ENCODE data around the gene CDC42BPG.

The CDC42BPG gene

DNA sequence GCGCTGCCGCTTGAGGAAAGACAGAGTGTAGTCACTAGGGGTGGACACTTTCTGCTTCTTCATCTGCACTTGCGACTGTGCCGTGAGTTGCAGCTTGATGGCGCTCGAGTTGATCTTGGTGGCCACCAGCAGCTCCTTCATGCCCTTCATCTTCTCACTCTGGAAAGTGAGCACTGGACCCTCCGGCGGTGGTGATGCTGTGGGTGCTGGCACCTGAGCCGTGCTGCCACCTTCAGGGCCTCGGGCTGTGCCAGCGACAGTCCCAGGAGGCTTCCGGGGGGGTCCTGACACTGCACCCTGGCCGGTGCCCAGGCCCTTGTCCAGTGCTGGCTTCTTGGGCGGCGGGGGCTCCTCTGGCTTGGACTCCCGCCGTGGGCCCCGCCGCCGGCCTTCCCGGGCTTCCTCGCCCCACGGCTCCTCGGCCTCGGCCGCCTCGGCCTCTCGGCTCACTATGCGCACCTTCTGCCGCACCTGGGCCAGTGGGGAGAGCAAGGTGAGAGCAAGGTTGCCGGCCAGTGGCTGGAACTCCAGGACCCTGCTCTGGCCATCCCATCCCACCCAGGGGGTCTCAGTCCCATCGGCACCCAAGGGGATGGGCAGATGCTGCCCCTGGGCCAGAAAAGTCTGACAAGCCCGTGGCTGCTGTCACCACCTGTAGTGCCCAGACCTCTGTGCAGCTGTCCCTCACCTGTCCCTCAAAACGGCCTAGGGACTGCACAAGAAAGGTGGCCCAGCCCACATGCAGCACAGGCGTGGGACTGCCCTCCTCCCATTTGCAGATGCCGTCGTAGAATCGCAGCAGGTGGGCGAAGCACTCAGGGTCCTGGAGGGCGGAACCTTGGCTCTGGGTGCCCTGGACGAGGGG, 39.9 kb downstream of the CDC42BPG start:
- Histone ChIP-seq H3K36me3 (ENCODE audit: insufficient read depth) (no peaks in the 10 kb centered on the region), H3K4me2 (peak overlapping the region; percentile 69; the same call in 1 of the 2 replicates), H3K27me3 (ENCODE audit: insufficient read depth, low read depth) (no peaks in the 10 kb centered on the region), H3K9ac (no peak overlapping the region), H3K4me1 (ENCODE audit: low read depth, poor library complexity, severe bottlenecking) (peaks cover 12% of the 10 kb centered on the region), H2AFZ (ENCODE audit: low read depth) (no peak overlapping the region), H3K27ac (no peak overlapping the region), H4K20me1 (ENCODE audit: insufficient read depth) (no peaks in the 10 kb centered on the region), H3K4me3 (IDR thresholded peaks at IDR 0.05; ENCODE audit: insufficient read depth, low read depth, low read length) (no peak overlapping the region), H3K79me2 (ENCODE audit: insufficient read depth, low read depth) (no peaks in the 10 kb centered on the region)
- TF ChIP-seq, protein P1, sequence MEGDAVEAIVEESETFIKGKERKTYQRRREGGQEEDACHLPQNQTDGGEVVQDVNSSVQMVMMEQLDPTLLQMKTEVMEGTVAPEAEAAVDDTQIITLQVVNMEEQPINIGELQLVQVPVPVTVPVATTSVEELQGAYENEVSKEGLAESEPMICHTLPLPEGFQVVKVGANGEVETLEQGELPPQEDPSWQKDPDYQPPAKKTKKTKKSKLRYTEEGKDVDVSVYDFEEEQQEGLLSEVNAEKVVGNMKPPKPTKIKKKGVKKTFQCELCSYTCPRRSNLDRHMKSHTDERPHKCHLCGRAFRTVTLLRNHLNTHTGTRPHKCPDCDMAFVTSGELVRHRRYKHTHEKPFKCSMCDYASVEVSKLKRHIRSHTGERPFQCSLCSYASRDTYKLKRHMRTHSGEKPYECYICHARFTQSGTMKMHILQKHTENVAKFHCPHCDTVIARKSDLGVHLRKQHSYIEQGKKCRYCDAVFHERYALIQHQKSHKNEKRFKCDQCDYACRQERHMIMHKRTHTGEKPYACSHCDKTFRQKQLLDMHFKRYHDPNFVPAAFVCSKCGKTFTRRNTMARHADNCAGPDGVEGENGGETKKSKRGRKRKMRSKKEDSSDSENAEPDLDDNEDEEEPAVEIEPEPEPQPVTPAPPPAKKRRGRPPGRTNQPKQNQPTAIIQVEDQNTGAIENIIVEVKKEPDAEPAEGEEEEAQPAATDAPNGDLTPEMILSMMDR (conservative IDR thresholded peaks at IDR 0.05; ENCODE audit: low read depth, low read length): no peak

DNA sequence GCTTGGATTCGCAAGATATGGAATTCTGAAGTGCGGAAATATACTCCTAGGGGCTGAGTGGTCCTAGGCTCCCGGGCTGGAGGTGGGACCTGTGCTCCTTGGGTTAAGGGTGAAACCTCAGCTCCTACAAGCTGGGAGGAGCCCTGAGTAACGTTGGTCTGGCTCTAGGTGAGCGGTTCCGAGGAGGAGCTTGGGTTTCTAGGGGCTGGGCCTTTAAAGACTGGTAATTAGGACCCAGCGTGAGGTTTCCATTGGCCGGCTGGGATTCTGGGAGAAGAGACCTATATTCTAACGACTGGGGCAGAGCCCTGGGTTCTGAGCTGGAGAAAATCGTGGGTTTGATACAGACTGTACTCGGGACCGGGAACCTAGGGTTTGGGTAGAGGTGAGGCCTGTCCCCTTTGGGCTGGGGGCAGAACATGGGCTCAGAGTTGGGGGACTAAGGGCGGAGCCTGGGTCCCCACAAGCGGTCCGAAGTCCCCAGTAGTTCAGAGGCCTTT, 40.6 kb downstream of the CDC42BPG start:
- H3K79me2 ChIP-seq (ENCODE audit: insufficient read depth, low read depth): no peaks in the 10 kb centered on the region
- H3K36me3 ChIP-seq (ENCODE audit: insufficient read depth): no peaks in the 10 kb centered on the region
- peak overlapping the region; percentile 44; the same call in 1 of the 2 replicates for H2AFZ ChIP-seq (ENCODE audit: low read depth)
- H3K27ac ChIP-seq: no peak overlapping the region
- peaks cover 12% of the 10 kb centered on the region for H3K4me1 ChIP-seq (ENCODE audit: low read depth, poor library complexity, severe bottlenecking)
- H3K4me2 ChIP-seq: peak overlapping the region; percentile 69
- H4K20me1 ChIP-seq (ENCODE audit: insufficient read depth): no peaks in the 10 kb centered on the region
- TF ChIP-seq, protein P1 (conservative IDR thresholded peaks at IDR 0.05; ENCODE audit: low read depth, low read length): no peak
- no peaks in the 10 kb centered on the region for H3K27me3 ChIP-seq (ENCODE audit: insufficient read depth, low read depth)
- no peak overlapping the region; the same call in 1 of the 2 replicates for H3K9ac ChIP-seq
- H3K4me3 ChIP-seq (IDR thresholded peaks at IDR 0.05; ENCODE audit: insufficient read depth, low read depth, low read length): no peak overlapping the region

DNA sequence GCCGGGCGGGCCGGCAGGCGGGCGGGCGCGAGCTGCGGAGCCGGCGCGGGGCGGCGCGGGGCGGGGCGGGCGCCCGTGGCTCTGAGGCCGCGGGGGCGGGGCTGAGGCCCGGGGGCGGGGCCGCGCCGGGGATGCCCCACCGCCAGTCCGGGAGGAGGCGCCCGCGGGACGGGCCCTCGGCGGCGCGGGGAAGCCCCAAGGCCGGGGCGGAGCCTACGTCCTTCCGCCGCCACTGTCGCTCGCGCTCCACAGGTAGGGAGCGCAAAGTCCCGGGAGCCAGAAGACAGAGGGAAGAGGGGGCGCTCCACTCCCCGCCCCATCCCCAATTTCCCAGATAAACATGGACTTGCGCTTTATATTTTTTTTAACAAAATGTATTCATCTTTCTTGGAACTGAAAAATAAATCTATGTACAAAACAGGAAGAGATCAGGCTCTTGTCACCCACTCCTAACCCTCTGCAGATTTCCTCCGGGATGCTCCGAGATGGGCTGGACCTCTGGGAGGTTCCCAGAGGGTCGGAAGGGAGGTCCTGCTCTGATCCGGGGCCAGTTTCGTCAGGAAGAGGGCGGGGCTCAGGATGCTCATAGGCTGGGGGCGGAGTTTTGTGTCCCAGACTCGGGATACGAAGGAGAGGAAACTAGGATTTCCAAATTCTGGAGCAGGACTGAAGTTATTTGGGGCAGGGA, 41.2 kb downstream of the CDC42BPG start, which contains the start of gene MAP4K2:
Gene MAP4K2, minus strand, starts transcription at position 57 of the 688 bp plus-strand sequence. CDS start 65 bp downstream, outside the sequence.
- Histone ChIP-seq H3K4me1 (ENCODE audit: low read depth, poor library complexity, severe bottlenecking) (peaks cover 12% of the 10 kb centered on the region), H3K27me3 (ENCODE audit: insufficient read depth, low read depth) (no peaks in the 10 kb centered on the region), H3K27ac (no peak within 1 kb of the TSS), H3K4me2 (peak within 1 kb of the TSS; percentile 69), H2AFZ (ENCODE audit: low read depth) (peak within 1 kb of the TSS; percentile 44; the same call in 1 of the 2 replicates), H3K36me3 (ENCODE audit: insufficient read depth) (no peaks in the 10 kb centered on the region), H3K79me2 (ENCODE audit: insufficient read depth, low read depth) (no peaks in the 10 kb centered on the region), H3K9ac (no peak within 1 kb of the TSS; the same call in 1 of the 2 replicates), H4K20me1 (ENCODE audit: insufficient read depth) (no peaks in the 10 kb centered on the region), H3K4me3 (IDR thresholded peaks at IDR 0.05; ENCODE audit: insufficient read depth, low read depth, low read length) (no peak within 1 kb of the TSS)
- TF ChIP-seq, protein P1 (conservative IDR thresholded peaks at IDR 0.05; ENCODE audit: low read depth, low read length): no peak

DNA sequence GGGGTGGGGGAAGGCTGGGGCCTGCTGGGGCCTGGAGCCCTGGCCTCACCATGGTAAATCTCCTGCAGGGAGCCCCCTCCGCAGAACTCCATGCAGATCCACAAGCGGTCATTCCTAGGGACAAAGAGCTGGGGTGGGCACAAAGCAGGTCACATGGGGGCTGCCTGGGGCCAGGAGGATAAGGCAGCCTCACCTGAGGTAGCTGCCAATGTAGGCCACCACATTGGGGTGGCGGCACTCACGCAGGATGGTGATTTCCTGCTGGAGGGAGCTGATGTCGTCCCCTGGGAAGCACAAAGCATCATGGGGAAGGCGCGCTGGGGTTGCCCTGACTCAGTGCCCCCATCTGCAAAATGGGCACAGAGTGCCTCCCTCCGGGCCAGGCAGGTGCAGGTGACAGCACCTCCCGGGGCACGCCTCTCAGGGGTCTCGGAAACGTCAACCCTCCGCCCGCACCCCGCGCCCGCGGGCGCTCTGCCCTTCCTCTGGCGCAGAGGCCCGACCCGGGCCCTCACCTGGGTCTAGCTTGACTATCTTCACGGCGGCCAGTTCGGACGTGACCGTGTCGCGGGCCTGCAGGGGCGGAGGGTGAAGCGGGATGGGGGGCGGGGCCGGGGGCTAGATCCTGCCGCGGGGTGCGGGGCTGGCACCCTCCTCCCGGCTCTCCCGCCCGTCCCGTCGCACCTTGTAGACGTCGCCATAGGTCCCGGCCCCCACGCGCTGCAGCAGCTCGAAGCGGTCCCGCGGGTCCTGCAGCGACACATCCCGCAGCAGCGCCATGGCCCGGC, 41.9 kb downstream of the CDC42BPG start:
- Histone ChIP-seq H3K79me2 (ENCODE audit: insufficient read depth, low read depth) (no peaks in the 10 kb centered on the region), H3K36me3 (ENCODE audit: insufficient read depth) (no peaks in the 10 kb centered on the region), H3K4me2 (peak overlapping the region; percentile 45), H3K4me3 (IDR thresholded peaks at IDR 0.05; ENCODE audit: insufficient read depth, low read depth, low read length) (no peak overlapping the region), H4K20me1 (ENCODE audit: insufficient read depth) (no peaks in the 10 kb centered on the region), H3K9ac (no peak overlapping the region), H3K4me1 (ENCODE audit: low read depth, poor library complexity, severe bottlenecking) (peaks cover 12% of the 10 kb centered on the region), H3K27me3 (ENCODE audit: insufficient read depth, low read depth) (no peaks in the 10 kb centered on the region), H2AFZ (ENCODE audit: low read depth) (peak overlapping the region; percentile 26; the same call in 1 of the 2 replicates), H3K27ac (no peak overlapping the region)
- TF ChIP-seq, protein P1 (conservative IDR thresholded peaks at IDR 0.05; ENCODE audit: low read depth, low read length): no peak

Data from KMS-11 (cell line).